Measurements from ENCODE around the gene AKT2.

Gene AKT2

GRCh38 chr19:40302224-40303011 is 17.3 kb upstream of the AKT2 start:
- no peak for DNase-seq (ENCODE audit: low read depth)
- no peak overlapping the region for H3K4me3 ChIP-seq (ENCODE audit: low read length)
- TF ChIP-seq CTCF (conservative IDR thresholded peaks at IDR 0.05; ENCODE audit: low read depth, low read length): no peak

- DNase-seq (ENCODE audit: low read depth): no peak
- TF ChIP-seq CTCF (conservative IDR thresholded peaks at IDR 0.05; ENCODE audit: low read depth, low read length): no peak
- H3K4me3 ChIP-seq (ENCODE audit: low read length): no peak overlapping the region
These were observed 15.5 kb upstream of the AKT2 start for GRCh38 chr19:40300668-40301067.

- no peak for DNase-seq (ENCODE audit: low read depth)
- no peak overlapping the region for H3K4me3 ChIP-seq (ENCODE audit: low read length)
- no peak for TF ChIP-seq CTCF (conservative IDR thresholded peaks at IDR 0.05; ENCODE audit: low read depth, low read length)
These were observed 12.9 kb upstream of the AKT2 start for GRCh38 chr19:40298026-40298425.

GRCh38 chr19:40294560-40294959 is 9.4 kb upstream of the AKT2 start:
- DNase-seq (ENCODE audit: low read depth): no peak
- no peak for TF ChIP-seq CTCF (conservative IDR thresholded peaks at IDR 0.05; ENCODE audit: low read depth, low read length)
- H3K4me3 ChIP-seq (ENCODE audit: low read length): no peak overlapping the region

- no peak for TF ChIP-seq CTCF (conservative IDR thresholded peaks at IDR 0.05; ENCODE audit: low read depth, low read length)
- no peak overlapping the region for H3K4me3 ChIP-seq (ENCODE audit: low read length)
These were observed 1.9 kb upstream of the AKT2 start for GRCh38 chr19:40286971-40287421.

GRCh38 chr19:40286235-40286970 is 1.3 kb upstream of the AKT2 start:
- DNase-seq (ENCODE audit: low read depth): no peak
- no peak overlapping the region for H3K4me3 ChIP-seq (ENCODE audit: low read length)
- TF ChIP-seq CTCF (conservative IDR thresholded peaks at IDR 0.05; ENCODE audit: low read depth, low read length): no peak

More at GRCh38 chr19:40286971-40287421, 1.9 kb upstream of the AKT2 start:
- DNase-seq (ENCODE audit: low read depth): no peak
